G401.6 (cell line): ENCODE data around the gene CAPNS1.
A peak's percentile ranks its signal among the peaks of the same experiment; 100 is the strongest.
"Not testable (repeated sequence)": the region's sequence is repeated elsewhere in the genome, so short reads cannot be mapped to it uniquely, and the experiment has no call there.

Source experiments
- FAIRE-seq: peaks from 2 replicates; lab custom pipeline; 2012; peaks lifted over from hg19 to GRCh38; lab: Jason Lieb, UNC

Gene CAPNS1

DNA sequence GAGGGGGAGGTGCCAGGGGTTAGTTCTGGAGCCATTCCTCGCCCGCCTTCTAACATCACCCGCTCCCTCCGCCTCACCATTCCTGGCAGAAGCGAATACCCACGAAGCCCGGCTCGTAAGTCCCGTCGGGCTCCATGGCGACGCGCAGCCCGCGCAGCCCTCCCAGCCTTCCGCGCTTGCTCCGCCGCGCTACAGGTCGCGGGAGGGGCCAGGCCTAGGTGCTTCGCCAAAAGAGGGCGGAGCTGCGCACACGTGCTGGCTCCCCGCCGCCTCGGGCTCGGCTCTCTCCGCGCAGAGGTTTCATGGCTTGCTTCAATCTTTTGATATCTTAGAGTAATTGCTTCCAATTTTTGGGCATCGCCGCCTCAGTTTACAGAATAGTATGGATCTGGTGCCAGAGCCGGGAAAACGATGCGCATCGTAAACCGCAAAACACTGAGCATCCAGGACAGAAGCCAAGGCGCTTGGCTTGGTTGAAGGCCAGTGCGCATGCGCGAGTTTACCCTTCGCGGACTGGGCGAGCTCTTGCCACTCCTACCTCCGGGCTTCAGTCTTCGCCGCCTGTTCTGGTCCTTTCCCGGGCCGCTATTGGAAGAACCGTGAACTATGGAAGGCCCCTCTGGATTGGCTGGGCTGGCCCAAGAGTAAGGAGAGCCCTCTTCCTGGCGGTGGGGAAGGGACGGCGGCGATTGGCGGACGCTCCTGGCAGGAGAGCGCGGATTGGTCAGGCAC lies 25.0 kb upstream of the CAPNS1 start, which contains the start of gene POLR2I:
Gene POLR2I, minus strand, starts transcription at position 155 of the 732 bp plus-strand sequence. Its CDS starts 19 bp downstream, at position 136.
- FAIRE-seq, result peak; percentile 99

DNA sequence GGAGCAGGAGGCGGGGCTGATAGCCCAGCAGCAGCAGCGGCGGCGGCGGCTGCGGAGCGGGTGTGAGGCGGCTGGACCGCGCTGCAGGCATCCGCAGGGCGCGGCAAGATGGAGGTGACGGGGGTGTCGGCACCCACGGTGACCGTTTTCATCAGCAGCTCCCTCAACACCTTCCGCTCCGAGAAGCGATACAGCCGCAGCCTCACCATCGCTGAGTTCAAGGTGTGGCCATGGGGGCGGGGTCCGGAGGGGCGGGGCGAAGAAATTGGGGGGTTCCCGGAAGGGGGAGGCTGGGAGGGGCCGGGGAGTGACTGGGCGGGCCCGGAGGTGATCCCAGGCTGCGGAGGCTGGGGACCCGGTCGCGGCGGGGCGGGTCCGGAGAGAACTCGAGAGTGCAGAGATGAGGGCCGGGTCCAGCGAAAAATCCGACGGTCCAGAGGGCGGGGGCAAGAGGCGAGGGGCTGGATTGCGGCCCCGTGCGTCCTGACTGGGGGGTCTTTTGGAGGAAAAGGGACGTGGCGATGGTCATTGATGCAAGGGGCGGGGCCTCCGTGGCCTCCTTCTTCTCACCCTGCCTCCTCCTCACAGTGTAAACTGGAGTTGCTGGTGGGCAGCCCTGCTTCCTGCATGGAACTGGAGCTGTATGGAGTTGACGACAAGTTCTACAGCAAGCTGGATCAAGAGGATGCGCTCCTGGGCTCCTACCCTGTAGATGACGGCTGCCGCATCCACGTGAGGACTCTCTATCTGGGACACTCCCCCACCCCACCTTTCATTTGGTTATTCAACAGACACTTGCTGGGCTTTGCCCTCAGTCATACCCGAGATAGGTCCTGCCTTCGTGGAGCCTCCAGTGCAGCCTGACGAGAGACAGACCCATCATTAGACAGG lies 24.2 kb upstream of the CAPNS1 start, which contains the start of gene TBCB:
Gene TBCB, plus strand, starts transcription at position 16 of the 891 bp plus-strand sequence. Its CDS starts 93 bp downstream, at position 109.
- FAIRE-seq, result no peak

DNA sequence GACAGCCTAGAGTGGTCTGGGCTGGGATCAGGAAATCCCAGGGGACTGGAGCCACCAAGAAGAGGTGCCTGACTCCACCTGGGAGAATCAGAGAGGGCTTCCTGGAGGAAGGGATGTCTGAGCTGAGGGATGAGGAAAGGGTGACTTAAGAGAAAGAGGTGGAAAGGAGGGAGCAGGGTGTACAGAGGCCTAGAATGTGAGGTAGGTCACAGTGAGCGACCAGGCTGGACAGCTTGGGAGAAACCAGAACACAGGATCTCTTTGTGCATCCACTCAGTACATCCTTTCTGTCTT lies 23.6 kb upstream of the CAPNS1 start:
- no peak for FAIRE-seq

DNA sequence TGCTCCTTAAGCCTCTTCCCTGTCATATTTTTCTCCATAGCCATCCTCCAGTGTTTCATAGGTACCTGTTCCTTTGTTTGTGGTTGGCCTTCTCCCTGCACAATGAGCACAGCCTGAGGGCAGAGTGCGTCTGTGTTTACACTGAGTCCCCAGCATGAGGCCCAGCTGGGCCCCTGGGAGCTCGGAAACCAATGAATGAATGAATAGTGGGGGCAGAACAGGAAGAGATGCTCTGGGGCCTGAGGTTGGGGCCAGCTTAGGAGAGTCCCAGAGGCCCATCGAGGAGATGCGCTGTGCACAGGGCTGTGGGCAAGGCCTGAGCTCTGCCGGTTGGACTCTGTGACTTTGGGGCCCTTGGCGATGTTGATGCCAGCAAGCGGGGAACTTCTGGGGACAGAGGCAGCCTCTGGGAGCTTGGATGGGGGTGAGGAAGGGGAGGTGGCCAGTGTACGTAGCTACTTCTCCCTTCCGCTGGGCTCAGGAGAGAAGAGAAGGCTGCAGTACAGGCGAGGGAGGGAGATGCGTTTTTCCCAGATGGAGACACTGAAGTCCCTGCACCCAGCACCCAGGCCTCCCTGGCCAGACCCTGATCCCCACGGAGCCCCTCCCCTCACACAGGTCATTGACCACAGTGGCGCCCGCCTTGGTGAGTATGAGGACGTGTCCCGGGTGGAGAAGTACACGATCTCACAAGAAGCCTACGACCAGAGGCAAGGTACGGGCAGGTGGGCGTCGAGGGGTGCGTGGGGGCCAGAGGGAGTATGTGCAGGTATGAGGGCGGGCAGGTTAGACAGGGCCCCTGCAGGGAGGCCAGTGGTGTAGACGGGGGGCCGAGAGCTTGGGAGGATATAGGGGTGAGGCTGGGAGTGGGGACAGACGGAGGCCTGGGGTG lies 19.5 kb upstream of the CAPNS1 start:
- FAIRE-seq, result no peak

DNA sequence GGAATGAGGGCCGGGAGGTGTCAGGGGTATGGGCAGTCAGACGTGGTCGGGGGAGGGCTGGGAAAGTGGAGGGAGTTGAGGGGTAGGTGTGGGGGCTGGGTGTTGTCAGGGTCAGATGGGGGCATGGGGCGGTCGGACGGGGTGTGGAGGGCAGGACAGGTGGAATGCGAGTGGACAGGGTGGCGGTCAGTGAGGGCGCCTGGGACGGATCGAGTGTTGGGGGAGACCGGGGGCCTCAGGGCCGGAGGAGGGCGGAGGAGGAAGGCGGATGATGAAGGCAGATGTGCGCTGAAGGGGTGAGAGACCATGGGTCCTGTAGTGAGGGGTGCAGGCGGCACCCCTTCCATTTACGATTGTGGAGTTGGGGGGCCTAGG lies 18.9 kb upstream of the CAPNS1 start:
- no peak for FAIRE-seq

DNA sequence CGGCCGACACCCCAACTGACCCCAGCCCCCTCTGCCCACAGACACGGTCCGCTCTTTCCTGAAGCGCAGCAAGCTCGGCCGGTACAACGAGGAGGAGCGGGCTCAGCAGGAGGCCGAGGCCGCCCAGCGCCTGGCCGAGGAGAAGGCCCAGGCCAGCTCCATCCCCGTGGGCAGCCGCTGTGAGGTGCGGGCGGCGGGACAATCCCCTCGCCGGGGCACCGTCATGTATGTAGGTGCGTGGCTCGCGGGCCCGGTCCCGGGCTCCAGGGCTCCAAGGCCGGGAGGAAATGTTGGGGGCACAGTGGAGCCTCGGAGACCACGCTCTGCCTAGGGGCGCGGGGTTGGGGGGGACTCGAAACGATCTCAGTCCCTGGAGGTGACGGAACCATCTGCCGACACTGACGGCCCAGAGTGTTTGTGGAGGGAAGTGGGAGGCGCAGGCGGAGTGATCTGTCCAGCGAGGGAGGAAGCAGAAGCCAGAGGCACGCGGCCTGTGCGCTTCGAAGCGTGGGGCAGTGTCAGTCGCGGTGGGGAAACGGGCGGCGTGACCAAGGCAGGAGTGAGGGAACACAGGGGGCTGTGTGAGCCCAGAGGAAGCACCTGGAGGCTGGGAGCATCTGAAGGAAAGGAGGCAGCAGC lies 18.3 kb upstream of the CAPNS1 start:
- FAIRE-seq, result no peak

DNA sequence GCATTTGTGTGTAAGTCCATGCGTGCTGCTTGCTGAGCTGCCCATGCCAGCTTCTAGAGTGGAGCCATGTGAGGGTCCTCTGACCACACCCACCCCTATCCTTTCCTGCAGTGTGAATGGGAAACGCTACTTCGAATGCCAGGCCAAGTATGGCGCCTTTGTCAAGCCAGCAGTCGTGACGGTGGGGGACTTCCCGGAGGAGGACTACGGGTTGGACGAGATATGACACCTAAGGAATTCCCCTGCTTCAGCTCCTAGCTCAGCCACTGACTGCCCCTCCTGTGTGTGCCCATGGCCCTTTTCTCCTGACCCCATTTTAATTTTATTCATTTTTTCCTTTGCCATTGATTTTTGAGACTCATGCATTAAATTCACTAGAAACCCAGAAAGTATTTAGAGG lies 14.3 kb upstream of the CAPNS1 start:
- FAIRE-seq, result no peak

DNA sequence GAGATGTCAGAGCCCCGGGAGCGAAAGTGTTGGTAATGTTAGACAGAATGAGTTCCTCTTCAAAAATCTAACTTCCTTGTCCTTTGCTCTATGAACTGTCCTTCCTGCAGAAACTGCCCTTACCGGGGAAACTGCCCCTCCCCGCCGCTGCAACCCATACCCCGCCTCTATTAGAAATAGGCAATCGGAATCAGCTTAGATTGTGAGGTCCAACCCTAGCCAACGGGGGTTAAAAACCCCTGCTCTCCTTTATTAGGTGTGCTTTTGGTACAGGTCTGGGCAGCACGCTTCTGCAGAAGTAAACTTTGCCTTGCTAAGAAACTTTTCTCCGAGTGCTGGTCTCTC lies 11.5 kb upstream of the CAPNS1 start:
- FAIRE-seq, result no peak

DNA sequence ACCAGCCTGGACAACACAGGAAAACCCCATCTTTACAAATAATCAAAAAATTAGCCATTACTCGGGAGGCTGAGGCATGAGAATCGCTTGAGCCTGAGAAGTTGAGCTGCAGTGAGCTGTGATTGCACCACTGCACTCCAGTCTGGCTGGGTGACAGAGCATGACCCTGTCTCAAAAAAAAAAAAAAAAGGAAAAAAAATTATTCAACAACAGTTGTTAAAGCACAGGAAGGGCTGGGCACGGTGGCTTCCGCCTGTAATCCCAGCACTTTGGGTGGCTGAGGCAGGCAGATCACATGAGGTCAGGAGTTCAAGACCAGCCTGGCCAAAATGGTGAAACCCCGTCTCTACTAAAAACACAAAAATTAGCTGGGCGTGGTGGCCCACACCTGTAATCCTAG lies 8.6 kb upstream of the CAPNS1 start:
- FAIRE-seq, result not testable (repeated sequence)

DNA sequence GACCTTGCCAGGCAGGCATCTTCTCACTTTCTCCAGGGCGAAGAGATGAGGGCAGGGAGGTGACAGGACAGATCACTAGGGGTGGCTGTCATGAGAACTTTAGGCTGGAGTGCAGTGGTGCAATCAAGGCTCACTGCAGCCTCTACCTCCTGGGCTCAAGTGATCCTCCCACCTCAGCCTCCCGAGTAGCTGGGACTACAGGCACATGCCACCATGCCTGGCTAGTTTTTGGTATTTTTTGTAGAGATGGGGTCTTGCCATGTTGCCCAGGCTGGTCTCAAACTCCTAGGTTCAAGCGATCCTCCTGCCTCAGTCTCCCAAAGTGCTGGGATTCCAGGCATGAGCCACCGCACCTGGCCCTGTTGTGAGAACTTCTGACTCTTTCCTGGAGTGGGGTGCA lies 5.0 kb upstream of the CAPNS1 start:
- FAIRE-seq, result not testable (repeated sequence)

DNA sequence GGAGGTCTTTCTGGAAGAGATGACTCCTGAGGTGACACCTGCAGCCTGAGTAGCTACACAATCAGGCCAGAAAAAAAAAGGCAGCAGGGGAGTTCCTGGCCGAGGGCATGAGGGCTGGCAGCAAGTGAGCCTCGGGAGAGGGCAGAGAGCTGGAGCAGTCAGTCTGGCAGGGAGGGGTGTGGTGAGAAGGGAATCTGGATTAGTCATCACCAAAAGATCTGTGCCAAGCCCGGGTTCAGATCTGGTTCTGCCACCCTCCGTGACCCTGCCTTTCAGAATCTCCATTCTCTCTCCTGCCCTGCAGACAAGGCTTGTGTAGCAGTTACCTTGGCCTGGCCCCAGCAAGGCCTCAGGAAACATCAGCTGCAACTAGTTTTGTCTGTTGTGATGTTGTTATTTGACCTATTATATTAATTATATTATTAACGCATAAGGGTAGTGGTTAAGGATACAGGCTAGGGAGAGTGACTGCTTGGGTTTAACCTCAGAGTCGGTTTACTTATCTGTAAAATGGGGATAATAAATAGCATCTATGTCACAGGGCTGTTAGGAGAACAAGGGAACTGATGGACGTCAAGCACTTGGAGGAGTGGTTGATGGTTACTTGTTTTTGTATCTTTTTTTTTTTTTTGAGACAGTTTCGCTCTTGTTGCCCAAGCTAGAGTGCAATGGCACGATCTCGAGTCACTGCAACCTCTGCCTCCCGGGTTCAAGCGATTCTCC lies 2.7 kb upstream of the CAPNS1 start:
- no peak for FAIRE-seq

DNA sequence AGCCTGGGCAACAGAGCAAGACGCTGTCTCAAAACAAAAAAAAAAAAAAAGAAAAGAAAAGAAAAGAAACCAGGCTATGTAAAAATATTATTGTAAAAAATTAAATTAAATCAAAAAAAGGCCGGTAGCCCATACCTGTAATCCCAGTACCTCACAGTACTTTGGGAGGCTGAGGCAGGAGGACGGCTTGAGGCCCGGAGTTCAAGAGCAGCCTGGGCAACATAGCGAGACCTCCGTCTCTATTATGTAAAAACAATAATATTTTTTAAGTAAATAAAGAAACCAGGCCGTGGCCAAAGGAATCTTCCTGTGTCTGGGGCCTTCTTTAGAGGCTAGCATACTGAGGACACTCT lies 770 bp upstream of the CAPNS1 start:
- no peak for FAIRE-seq

DNA sequence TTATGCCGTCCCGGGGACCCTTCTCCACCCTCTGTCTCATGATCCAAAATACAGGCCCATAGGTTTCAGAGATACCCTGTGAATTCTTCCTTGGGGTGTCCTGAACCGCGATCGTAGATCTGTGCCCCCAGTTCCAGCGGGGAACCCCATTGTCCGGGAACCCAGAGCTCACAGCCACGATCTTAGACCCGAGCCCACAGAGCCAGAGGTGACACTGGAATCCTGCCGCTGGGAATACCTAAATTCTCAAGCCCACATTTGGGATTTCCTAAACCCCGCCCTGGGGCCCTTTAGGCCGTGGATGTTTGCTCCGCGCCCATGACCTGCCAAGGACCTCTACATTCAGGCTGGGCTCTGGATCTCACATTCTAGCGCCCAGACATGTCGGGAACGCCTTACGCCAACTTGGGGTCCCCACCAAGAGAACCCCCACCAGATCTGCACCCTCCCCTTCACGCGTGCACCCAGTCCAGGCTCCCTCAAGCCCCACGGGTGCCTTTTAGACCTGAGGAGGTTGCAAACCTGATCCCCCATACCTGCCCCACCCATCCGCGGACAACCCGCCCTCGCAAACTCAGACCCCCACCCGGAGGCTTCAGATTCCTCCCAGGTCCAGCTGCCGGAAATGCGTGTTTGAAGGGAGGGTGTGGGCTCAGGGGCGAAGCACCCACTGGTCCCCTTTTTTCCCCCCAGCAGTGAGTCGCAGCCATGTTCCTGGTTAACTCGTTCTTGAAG lies 605 bp downstream of the CAPNS1 start:
- FAIRE-seq, result no peak

DNA sequence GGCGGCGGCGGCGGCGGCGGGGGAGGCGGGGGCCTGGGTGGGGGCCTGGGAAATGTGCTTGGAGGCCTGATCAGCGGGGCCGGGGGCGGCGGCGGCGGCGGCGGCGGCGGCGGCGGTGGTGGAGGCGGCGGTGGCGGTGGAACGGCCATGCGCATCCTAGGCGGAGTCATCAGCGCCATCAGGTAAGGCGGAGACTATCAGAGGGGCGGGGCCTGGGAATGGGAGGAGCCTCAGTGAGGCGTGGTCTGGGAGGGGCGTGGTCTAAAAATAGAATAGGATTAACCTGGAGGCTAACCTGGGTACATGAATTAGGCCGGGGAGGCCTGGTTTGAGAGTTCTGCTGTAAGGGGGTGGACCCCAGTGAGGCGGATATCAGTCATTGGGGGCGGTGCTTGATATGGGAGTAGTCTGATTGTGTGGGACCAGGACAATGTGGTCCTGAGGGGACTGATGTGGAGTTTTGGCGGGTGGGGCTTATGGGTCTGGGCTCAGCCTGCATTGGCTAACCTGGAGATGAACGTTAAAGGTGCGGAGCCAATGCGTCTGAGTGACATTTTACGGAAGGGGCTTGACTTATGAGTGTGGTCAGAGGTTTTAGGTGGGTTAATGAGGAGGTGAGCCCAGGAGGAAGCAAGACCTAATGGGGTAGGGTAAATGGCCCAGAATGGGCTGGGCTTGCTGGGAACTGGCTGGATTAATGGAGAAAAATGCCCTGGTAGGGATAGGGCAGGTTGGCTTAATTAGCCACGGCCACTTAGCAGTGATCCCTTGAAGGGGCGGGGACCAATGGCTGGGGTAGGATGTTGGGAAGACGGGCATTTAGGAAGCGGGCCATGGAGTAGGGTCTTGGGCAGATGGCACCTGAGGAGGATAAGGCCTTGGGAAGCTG lies 1.4 kb downstream of the CAPNS1 start:
- peak; percentile 89 for FAIRE-seq

DNA sequence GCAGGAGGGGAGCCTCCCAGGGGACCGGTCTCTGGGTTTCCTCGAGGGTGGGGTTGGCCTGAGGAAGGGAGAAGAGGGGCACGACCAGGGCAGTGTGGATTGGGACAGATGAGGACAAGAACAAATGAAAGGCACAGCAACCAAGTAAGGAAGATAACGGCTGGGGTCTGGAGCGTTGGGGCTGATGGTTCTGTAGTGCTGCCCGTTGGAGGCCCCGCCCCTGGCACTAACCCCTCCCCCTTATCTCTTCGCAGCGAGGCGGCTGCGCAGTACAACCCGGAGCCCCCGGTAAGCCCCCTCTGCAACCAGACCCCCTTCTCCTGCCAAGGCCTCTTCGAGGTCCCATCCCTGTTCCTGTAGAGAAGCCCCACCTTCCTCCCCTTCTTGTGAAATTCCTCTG lies 2.2 kb downstream of the CAPNS1 start:
- FAIRE-seq, result no peak

DNA sequence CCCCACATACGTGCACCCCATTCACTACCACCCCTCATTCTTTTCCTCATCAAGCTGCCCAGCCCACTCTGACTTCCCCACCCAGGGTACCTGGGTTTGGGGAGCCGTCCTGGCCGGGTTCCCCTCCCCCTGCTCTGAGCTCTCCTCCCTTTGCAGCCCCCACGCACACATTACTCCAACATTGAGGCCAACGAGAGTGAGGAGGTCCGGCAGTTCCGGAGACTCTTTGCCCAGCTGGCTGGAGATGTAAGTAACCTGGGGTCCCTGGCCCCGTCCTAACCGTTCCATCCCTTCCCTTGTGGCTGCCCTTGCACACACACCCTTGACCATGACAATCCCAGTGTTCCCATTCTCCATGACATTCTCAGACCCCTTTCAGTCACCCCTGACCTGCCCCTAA lies 2.6 kb downstream of the CAPNS1 start:
- FAIRE-seq, result no peak

DNA sequence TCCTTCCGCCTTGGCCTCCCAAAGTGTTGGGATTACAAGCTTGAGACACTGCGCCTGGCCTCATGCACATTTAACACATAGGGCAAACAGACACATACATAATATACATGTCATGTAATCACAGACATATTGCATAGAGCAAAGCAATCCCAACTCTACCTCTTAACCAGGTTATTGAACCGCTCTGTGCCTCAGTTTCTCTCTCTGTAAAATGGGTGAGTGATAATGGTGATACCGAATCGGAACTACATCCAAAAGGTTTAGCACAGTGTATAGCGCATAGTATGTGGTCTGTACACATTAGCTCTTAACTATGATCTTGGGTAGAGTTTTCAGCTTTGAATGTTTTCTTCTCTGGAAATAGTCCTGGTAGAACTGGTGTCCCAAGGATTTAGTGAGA lies 4.8 kb downstream of the CAPNS1 start:
- FAIRE-seq, result no peak

DNA sequence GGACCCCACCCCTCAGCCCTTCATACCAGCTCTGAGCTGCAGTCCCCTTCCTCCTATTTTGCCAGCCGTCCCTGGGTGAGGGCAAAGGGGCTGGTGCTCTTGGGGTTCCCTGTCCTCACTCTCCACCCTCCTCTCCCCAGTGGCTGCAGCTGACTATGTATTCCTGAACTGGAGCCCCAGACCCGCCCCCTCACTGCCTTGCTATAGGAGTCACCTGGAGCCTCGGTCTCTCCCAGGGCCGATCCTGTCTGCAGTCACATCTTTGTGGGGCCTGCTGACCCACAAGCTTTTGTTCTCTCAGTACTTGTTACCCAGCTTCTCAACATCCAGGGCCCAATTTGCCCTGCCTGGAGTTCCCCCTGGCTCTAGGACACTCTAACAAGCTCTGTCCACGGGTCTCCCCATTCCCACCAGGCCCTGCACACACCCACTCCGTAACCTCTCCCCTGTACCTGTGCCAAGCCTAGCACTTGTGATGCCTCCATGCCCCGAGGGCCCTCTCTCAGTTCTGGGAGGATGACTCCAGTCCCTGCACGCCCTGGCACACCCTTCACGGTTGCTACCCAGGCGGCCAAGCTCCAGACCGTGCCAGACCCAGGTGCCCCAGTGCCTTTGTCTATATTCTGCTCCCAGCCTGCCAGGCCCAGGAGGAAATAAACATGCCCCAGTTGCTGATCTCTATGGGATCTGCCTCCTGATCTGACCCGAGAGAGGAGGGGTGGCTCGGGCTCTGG lies 10.0 kb downstream of the CAPNS1 start:
- no peak for FAIRE-seq

DNA sequence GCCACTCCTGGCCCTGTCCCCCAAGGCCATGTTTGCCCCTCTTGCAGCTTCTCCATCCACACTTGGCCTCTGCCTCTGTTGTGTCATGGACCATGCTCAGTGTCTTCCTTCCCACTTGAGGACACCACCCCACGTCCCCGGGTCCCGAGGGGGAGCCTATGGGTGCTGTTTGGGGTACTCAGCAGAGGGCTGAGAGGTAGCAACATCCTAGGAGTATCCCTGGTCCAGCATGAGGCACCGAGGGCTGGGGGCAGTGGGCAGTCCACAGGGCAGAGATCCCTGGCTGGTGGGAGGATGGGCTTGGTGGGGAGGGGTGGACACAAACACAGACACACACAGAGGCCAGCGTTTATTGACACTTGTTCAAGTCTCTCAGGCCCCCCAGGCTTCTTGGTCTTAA lies 10.7 kb downstream of the CAPNS1 start:
- no peak for FAIRE-seq
